SK-N-SH treated with all-trans-retinoic acid at 6 μM for 48 hours (cell line): Measurements from ENCODE around the gene PRPF40B.

Experiments
- ATAC-seq: fragments of 200-7000 bp; cut with Tn5 transposase; 3 replicates; pipeline ENCODE4 v1.9.1; 2020; ENCODE audit warnings: mild to moderate bottlenecking, moderate library complexity
- ARNTL ChIP-seq: fragments of 450-650 bp; formaldehyde crosslinking; IDR thresholded peaks from 2 replicates; pipeline ENCODE4 v1.5.0; 2020; ENCODE audit warnings: low read depth, mild to moderate bottlenecking, moderate library complexity, borderline replicate concordance
- BACH2 ChIP-seq: fragments of 250-450 bp; sonication (Bioruptor Pico); IDR thresholded peaks from 2 replicates; pipeline ENCODE4 v1.9.0; 2021; ENCODE audit warnings: mild to moderate bottlenecking, borderline replicate concordance
- CSDC2 ChIP-seq: fragments of 250-450 bp; sonication (Bioruptor Pico); IDR thresholded peaks from 2 replicates; pipeline ENCODE4 v1.5.0; 2020; ENCODE audit warnings: mild to moderate bottlenecking, moderate library complexity
- ESRRG ChIP-seq: fragments of 250-450 bp; sonication (Bioruptor Pico); IDR thresholded peaks from 2 replicates; pipeline ENCODE4 v1.6.1; 2021; ENCODE audit warnings: mild to moderate bottlenecking
- GLIS3 ChIP-seq: fragments of 250-450 bp; sonication (Bioruptor Pico); IDR thresholded peaks from 2 replicates; pipeline ENCODE4 v1.5.0; 2020; ENCODE audit warnings: mild to moderate bottlenecking, moderate library complexity
- ISL1 ChIP-seq: fragments of 250-450 bp; sonication (Bioruptor Pico); IDR thresholded peaks from 2 replicates; pipeline ENCODE4 v2.1.2; 2022; ENCODE audit warnings: mild to moderate bottlenecking, moderate library complexity
- OSR1 ChIP-seq: fragments of 250-450 bp; sonication (Bioruptor Pico); IDR thresholded peaks from 2 replicates; pipeline ENCODE4 v1.8.0; 2022; ENCODE audit warnings: moderate library complexity, mild to moderate bottlenecking, inconsistent platforms
- PPARA ChIP-seq: fragments of 250-450 bp; sonication (Bioruptor Pico); IDR thresholded peaks from 2 replicates; pipeline ENCODE4 v1.5.0; 2020; ENCODE audit warnings: mild to moderate bottlenecking, borderline replicate concordance
- RARB ChIP-seq: fragments of 250-450 bp; sonication (Bioruptor Pico); IDR thresholded peaks from 2 replicates; pipeline ENCODE4 v1.8.0; 2021; ENCODE audit warnings: mild to moderate bottlenecking, moderate library complexity
- SNAI2 ChIP-seq: fragments of 250-450 bp; sonication (Bioruptor Pico); IDR thresholded peaks from 2 replicates; pipeline ENCODE4 v1.5.0; 2020; ENCODE audit warnings: mild to moderate bottlenecking, moderate library complexity
- TCF4 ChIP-seq: fragments of 250-450 bp; sonication (Bioruptor Pico); IDR thresholded peaks from 2 replicates; pipeline ENCODE4 v1.8.0; 2021; ENCODE audit warnings: mild to moderate bottlenecking, moderate library complexity, borderline replicate concordance
- TOX ChIP-seq: fragments of 250-450 bp; sonication (Bioruptor Pico); IDR thresholded peaks from 2 replicates; pipeline ENCODE4 v1.8.0; 2021; ENCODE audit warnings: mild to moderate bottlenecking, moderate library complexity, borderline replicate concordance
- ZC3H10 ChIP-seq: fragments of 250-450 bp; sonication (Bioruptor Pico); IDR thresholded peaks from 2 replicates; pipeline ENCODE4 v1.5.1; 2021; ENCODE audit warnings: mild to moderate bottlenecking, moderate library complexity
- ZFP3 ChIP-seq: fragments of 250-450 bp; sonication (Bioruptor Pico); IDR thresholded peaks from 2 replicates; pipeline ENCODE4 v1.5.0; 2020; ENCODE audit warnings: mild to moderate bottlenecking, moderate library complexity
- ZFP30 ChIP-seq: fragments of 450-650 bp; formaldehyde crosslinking; IDR thresholded peaks from 2 replicates; pipeline ENCODE4 v1.5.0; 2022; ENCODE audit warnings: mild to moderate bottlenecking, moderate library complexity
- ZNF565 ChIP-seq: fragments of 450-650 bp; formaldehyde crosslinking; conservative IDR thresholded peaks from 2 replicates; pipeline ENCODE4 v1.5.0; 2020; ENCODE audit warnings: low read depth, mild to moderate bottlenecking, moderate library complexity
- ZNF70 ChIP-seq: fragments of 450-650 bp; formaldehyde crosslinking; IDR thresholded peaks from 2 replicates; pipeline ENCODE4 v1.5.0; 2020; ENCODE audit warnings: mild to moderate bottlenecking, moderate library complexity
- ZNF8 ChIP-seq: fragments of 450-650 bp; formaldehyde crosslinking; IDR thresholded peaks from 2 replicates; pipeline ENCODE4 v1.5.0; 2020; ENCODE audit warnings: mild to moderate bottlenecking, moderate library complexity
- TF ChIP-seq, protein P1 (sequence below): fragments of 250-450 bp; sonication (Bioruptor Pico); IDR thresholded peaks from 2 replicates; pipeline ENCODE4 v1.5.1; 2021; ENCODE audit warnings: mild to moderate bottlenecking, moderate library complexity
- TF ChIP-seq, protein P2 (sequence below): fragments of 250-450 bp; sonication (Bioruptor Pico); IDR thresholded peaks from 2 replicates; pipeline ENCODE4 v1.8.0; 2020; ENCODE audit warnings: mild to moderate bottlenecking, moderate library complexity, borderline replicate concordance
- TF ChIP-seq, protein P3 (sequence below): fragments of 250-450 bp; sonication (Bioruptor Pico); IDR thresholded peaks from 2 replicates; pipeline ENCODE4 v1.5.1; 2020; ENCODE audit warnings: low read depth, mild to moderate bottlenecking, moderate library complexity
- TF ChIP-seq, protein P4 (sequence below): fragments of 250-450 bp; sonication (Bioruptor Pico); IDR thresholded peaks from 2 replicates; pipeline ENCODE4 v1.5.0; 2020; ENCODE audit warnings: mild to moderate bottlenecking, moderate library complexity
- TF ChIP-seq, protein P5 (sequence below): fragments of 250-450 bp; sonication (Bioruptor Pico); IDR thresholded peaks from 2 replicates; pipeline ENCODE4 v1.8.0; 2021; ENCODE audit warnings: low read depth, mild to moderate bottlenecking, moderate library complexity, borderline replicate concordance

PRPF40B gene

DNA sequence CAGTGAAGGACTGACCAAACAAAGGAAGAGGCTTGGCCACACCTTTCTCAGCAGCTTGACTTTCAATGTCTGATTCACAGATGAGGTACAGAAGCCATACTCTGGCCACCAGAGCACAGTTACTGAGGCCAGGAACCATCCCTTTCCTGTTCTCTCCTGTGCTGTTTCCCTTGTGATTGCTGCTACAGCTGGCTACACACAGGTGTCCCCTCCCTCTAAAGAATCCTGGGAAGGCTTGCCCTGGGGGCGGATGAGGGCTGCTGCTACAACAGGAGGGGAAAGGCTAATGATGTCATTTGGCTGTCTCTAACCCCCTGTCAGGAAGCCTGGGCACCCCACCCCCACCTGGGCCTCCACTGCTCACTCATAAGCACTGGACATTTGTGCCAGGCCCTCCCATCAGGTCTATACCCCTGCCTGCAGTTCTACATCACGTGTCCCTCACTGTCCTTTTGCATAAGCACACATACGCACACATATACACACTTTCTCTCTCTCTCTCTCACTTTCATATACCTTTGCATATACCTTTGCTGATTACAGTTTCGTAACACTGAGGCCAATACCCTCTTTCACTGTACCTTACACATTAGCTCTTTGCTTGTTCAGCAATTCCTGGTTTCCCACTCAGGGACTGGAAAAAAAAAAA is 41.4 kb downstream of the PRPF40B start:
- ATAC-seq = no peak
- TF ChIP-seq, protein P1, sequence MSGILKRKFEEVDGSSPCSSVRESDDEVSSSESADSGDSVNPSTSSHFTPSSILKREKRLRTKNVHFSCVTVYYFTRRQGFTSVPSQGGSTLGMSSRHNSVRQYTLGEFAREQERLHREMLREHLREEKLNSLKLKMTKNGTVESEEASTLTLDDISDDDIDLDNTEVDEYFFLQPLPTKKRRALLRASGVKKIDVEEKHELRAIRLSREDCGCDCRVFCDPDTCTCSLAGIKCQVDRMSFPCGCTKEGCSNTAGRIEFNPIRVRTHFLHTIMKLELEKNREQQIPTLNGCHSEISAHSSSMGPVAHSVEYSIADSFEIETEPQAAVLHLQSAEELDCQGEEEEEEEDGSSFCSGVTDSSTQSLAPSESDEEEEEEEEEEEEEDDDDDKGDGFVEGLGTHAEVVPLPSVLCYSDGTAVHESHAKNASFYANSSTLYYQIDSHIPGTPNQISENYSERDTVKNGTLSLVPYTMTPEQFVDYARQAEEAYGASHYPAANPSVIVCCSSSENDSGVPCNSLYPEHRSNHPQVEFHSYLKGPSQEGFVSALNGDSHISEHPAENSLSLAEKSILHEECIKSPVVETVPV (CRISPR knock-in tag) = no peak
- no peak for TF ChIP-seq CSDC2
- TF ChIP-seq ISL1 = no peak
- no peak for TF ChIP-seq ARNTL
- TF ChIP-seq, protein P2, sequence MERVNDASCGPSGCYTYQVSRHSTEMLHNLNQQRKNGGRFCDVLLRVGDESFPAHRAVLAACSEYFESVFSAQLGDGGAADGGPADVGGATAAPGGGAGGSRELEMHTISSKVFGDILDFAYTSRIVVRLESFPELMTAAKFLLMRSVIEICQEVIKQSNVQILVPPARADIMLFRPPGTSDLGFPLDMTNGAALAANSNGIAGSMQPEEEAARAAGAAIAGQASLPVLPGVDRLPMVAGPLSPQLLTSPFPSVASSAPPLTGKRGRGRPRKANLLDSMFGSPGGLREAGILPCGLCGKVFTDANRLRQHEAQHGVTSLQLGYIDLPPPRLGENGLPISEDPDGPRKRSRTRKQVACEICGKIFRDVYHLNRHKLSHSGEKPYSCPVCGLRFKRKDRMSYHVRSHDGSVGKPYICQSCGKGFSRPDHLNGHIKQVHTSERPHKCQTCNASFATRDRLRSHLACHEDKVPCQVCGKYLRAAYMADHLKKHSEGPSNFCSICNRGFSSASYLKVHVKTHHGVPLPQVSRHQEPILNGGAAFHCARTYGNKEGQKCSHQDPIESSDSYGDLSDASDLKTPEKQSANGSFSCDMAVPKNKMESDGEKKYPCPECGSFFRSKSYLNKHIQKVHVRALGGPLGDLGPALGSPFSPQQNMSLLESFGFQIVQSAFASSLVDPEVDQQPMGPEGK (CRISPR knock-in tag) = no peak
- TF ChIP-seq, all 23 proteins: peak for 0

DNA sequence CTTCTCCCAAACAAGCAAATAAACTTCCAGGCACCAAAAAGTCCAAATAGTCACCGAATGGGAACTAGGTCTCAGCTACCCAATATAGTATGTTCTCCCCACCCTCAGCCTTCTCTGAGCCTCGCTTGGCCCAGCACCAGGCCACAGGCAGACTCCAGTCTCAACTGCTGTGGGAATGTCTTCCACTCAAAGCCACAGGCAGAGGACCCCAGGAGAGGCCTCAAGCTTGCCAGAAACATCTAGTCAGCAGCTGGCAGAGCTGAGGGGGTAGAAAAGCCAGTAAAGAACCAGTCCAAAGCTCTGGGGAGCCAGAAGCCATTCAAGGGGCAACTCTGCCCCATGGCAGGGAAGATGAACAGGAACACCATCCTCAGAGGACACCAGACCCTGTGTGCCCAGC is 42.0 kb downstream of the PRPF40B start:
- TF ChIP-seq BACH2 (no peak), ZFP30 (no peak), ZNF565 (CRISPR knock-in tag) (no peak), OSR1 (no peak), RARB (CRISPR knock-in tag) (no peak), SNAI2 (CRISPR knock-in tag) (no peak), ZNF70 (no peak), GLIS3 (no peak), TOX (CRISPR knock-in tag) (no peak)
- TF ChIP-seq, protein P3, sequence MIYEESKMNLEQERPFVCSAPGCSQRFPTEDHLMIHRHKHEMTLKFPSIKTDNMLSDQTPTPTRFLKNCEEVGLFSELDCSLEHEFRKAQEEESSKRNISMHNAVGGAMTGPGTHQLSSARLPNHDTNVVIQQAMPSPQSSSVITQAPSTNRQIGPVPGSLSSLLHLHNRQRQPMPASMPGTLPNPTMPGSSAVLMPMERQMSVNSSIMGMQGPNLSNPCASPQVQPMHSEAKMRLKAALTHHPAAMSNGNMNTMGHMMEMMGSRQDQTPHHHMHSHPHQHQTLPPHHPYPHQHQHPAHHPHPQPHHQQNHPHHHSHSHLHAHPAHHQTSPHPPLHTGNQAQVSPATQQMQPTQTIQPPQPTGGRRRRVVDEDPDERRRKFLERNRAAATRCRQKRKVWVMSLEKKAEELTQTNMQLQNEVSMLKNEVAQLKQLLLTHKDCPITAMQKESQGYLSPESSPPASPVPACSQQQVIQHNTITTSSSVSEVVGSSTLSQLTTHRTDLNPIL (CRISPR knock-in tag) = no peak
- TF ChIP-seq, protein P1 (CRISPR knock-in tag) = no peak
- no peak for ATAC-seq

DNA sequence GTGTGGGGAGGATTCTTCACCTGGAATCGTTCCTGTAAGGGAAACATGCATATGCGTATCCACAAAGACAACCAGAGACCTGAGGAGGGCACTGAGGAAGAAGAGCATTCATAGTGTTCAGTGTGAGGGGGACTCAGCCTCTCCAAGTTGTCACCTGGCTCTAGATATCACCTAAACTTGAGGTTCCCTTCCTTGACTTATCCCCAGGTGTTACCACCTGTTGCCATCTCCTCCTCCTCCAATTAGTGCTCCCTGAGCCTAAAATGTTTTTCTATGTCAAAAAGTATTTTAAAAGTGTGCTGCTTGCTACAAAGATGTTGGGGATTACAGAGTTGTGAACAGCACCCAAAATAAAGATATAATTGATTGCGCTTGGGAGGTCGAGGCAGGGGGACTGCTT is 42.8 kb downstream of the PRPF40B start:
- no peak for ATAC-seq
- TF ChIP-seq, protein P2 (CRISPR knock-in tag) = no peak
- TF ChIP-seq, protein P4, sequence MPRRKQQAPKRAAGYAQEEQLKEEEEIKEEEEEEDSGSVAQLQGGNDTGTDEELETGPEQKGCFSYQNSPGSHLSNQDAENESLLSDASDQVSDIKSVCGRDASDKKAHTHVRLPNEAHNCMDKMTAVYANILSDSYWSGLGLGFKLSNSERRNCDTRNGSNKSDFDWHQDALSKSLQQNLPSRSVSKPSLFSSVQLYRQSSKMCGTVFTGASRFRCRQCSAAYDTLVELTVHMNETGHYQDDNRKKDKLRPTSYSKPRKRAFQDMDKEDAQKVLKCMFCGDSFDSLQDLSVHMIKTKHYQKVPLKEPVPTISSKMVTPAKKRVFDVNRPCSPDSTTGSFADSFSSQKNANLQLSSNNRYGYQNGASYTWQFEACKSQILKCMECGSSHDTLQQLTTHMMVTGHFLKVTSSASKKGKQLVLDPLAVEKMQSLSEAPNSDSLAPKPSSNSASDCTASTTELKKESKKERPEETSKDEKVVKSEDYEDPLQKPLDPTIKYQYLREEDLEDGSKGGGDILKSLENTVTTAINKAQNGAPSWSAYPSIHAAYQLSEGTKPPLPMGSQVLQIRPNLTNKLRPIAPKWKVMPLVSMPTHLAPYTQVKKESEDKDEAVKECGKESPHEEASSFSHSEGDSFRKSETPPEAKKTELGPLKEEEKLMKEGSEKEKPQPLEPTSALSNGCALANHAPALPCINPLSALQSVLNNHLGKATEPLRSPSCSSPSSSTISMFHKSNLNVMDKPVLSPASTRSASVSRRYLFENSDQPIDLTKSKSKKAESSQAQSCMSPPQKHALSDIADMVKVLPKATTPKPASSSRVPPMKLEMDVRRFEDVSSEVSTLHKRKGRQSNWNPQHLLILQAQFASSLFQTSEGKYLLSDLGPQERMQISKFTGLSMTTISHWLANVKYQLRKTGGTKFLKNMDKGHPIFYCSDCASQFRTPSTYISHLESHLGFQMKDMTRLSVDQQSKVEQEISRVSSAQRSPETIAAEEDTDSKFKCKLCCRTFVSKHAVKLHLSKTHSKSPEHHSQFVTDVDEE (CRISPR knock-in tag) = no peak
- TF ChIP-seq BACH2 = no peak
- TF ChIP-seq ZFP3 (CRISPR knock-in tag) = no peak
- no peak for TF ChIP-seq TOX (CRISPR knock-in tag)
- TF ChIP-seq, protein P5, sequence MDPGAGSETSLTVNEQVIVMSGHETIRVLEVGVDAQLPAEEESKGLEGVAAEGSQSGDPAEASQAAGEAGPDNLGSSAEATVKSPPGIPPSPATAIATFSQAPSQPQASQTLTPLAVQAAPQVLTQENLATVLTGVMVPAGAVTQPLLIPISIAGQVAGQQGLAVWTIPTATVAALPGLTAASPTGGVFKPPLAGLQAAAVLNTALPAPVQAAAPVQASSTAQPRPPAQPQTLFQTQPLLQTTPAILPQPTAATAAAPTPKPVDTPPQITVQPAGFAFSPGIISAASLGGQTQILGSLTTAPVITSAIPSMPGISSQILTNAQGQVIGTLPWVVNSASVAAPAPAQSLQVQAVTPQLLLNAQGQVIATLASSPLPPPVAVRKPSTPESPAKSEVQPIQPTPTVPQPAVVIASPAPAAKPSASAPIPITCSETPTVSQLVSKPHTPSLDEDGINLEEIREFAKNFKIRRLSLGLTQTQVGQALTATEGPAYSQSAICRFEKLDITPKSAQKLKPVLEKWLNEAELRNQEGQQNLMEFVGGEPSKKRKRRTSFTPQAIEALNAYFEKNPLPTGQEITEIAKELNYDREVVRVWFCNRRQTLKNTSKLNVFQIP = no peak
- TF ChIP-seq ZNF70 = no peak
- no peak for TF ChIP-seq ZC3H10
- no peak for TF ChIP-seq GLIS3
- no peak for TF ChIP-seq SNAI2 (CRISPR knock-in tag)
- TF ChIP-seq ARNTL = no peak
- no peak for TF ChIP-seq PPARA
- TF ChIP-seq ZNF8 (CRISPR knock-in tag) = no peak
- no peak for TF ChIP-seq ESRRG
- TF ChIP-seq, protein P3 (CRISPR knock-in tag) = no peak
- no peak for TF ChIP-seq ZNF565 (CRISPR knock-in tag)
- no peak for TF ChIP-seq TCF4 (CRISPR knock-in tag)
